CD14-positive monocyte (primary cell): ENCODE measurements around the gene HES4. TPM values are rescaled to one million over a fixed set of nuclear protein-coding genes. Genes with fewer than 3 reads are reported as not detected.
"Not testable (repeated sequence)": the region's sequence is repeated elsewhere in the genome, so short reads cannot be mapped to it uniquely, and the experiment has no call there.

Source experiments
- DNase-seq, 3 donors: peaks; one replicate each; pipeline ENCODE4 v3.0.0-alpha.2; 2011 to 2022
- H2AFZ ChIP-seq: 2 replicates; pipeline ENCODE4 v1.6.0; 2012; ENCODE audit warnings: mild to moderate bottlenecking, low read depth, low read length, inconsistent platforms; ENCODE audit not compliant: insufficient read depth, poor library complexity, severe bottlenecking
- H3K27ac ChIP-seq, 2 donors: 1 replicate in 1 of 2; 2 replicates in 1 of 2; pipeline ENCODE4 v1.5.1; 2012 to 2013; ENCODE audit warnings: low read length in 2 of 2, control low read depth in 1 of 2, inconsistent platforms in 1 of 2, low read depth in 1 of 2, mild to moderate bottlenecking in 1 of 2
- H3K27me3 ChIP-seq, 2 donors: one replicate each; pipeline versions ENCODE4 v1.6.0 to v1.6.1; 2011 to 2013; ENCODE audit warnings: low read length in 2 of 2; ENCODE audit not compliant: control insufficient read depth in 2 of 2, insufficient read depth in 2 of 2
- H3K36me3 ChIP-seq, 2 donors: replicated peaks in 1 of 2; 1 replicate in 1 of 2; 2 replicates in 1 of 2; pipeline versions ENCODE4 v1.5.1 to v1.6.1; 2012 to 2013; ENCODE audit warnings: low read length in 2 of 2, control low read depth in 1 of 2, inconsistent platforms in 1 of 2, mild to moderate bottlenecking in 1 of 2; ENCODE audit not compliant: insufficient read depth in 2 of 2, control insufficient read depth in 1 of 2
- H3K4me1 ChIP-seq, 2 donors: 1 replicate in 1 of 2; 2 replicates in 1 of 2; pipeline versions ENCODE4 v1.5.1 to v1.6.1; 2012 to 2013; ENCODE audit warnings: low read length in 2 of 2, control low read depth in 1 of 2, inconsistent platforms in 1 of 2, mild to moderate bottlenecking in 1 of 2, moderate library complexity in 1 of 2; ENCODE audit not compliant: insufficient read depth in 2 of 2, control insufficient read depth in 1 of 2
- H3K4me2 ChIP-seq: replicated peaks from 2 replicates; pipeline ENCODE3; 2012; ENCODE audit warnings: low read length, moderate library complexity, mild to moderate bottlenecking; ENCODE audit not compliant: poor library complexity, severe bottlenecking; ENCODE audit errors: extremely low read depth
- H3K4me3 ChIP-seq, 3 experiments: fragments of 200-600 bp in 1 of 3; sonication (generic) in 1 of 3; replicated peaks in 1 of 3; 1 replicate in 2 of 3; 2 replicates in 1 of 3; pipeline ENCODE4 v1.5.1; 2011 to 2013; ENCODE audit warnings: low read length in 3 of 3, mild to moderate bottlenecking in 3 of 3, control low read depth in 2 of 3, low read depth in 2 of 3, inconsistent platforms in 1 of 3, moderate library complexity in 1 of 3
- H3K79me2 ChIP-seq: 2 replicates; pipeline ENCODE4 v1.6.0; 2012; ENCODE audit warnings: mild to moderate bottlenecking, control low read depth, inconsistent platforms, low read length, moderate library complexity; ENCODE audit not compliant: insufficient read depth
- H3K9ac ChIP-seq: 2 replicates; pipeline ENCODE4 v1.6.0; 2017; ENCODE audit warnings: low read length, mild to moderate bottlenecking; ENCODE audit not compliant: insufficient read depth, poor library complexity, severe bottlenecking
- H3K9me3 ChIP-seq, 2 donors: replicated peaks in 1 of 2; 1 replicate in 1 of 2; 2 replicates in 1 of 2; pipeline versions ENCODE4 v1.5.1 to v1.6.1; 2012 to 2013; ENCODE audit warnings: low read length in 2 of 2, control low read depth in 1 of 2; ENCODE audit not compliant: control insufficient read depth in 1 of 2, insufficient read depth in 1 of 2
- H4K20me1 ChIP-seq: 2 replicates; pipeline ENCODE4 v1.6.0; 2012; ENCODE audit warnings: mild to moderate bottlenecking, low read length, control low read depth, moderate library complexity; ENCODE audit not compliant: insufficient read depth
- H3K27ac Mint-ChIP-seq, 7 donors: one replicate each; pipeline ENCODE4 v1.8.0; 2020; ENCODE audit warnings: mild to moderate bottlenecking in 7 of 7, mixed read lengths in 7 of 7, moderate library complexity in 6 of 7, inconsistent platforms in 2 of 7
- H3K27me3 Mint-ChIP-seq, 3 donors: one replicate each; pipeline ENCODE4 v1.8.0; 2021 to 2022; ENCODE audit warnings: low read depth in 3 of 3, mild to moderate bottlenecking in 3 of 3, mixed read lengths in 3 of 3, moderate library complexity in 3 of 3, inconsistent platforms in 1 of 3
- H3K36me3 Mint-ChIP-seq, 2 donors: one replicate each; pipeline ENCODE4 v1.8.0; 2020; ENCODE audit warnings: mixed read lengths in 2 of 2, inconsistent platforms in 1 of 2, mild to moderate bottlenecking in 1 of 2
- H3K4me1 Mint-ChIP-seq: one replicate; pipeline ENCODE4 v1.8.0; 2020; ENCODE audit warnings: mild to moderate bottlenecking, mixed read lengths
- H3K4me3 Mint-ChIP-seq, 2 donors: one replicate each; pipeline ENCODE4 v1.8.0; 2020; ENCODE audit warnings: mild to moderate bottlenecking in 2 of 2, mixed read lengths in 2 of 2, moderate library complexity in 1 of 2
- H3K9me3 Mint-ChIP-seq, 7 donors: one replicate each; pipeline ENCODE4 v1.8.0; 2020 to 2022; ENCODE audit warnings: mixed read lengths in 7 of 7, mild to moderate bottlenecking in 6 of 7, moderate library complexity in 6 of 7, inconsistent platforms in 2 of 7
- WGBS: methylation state at CpG from one replicate; pipeline ENCODE4 v1.1.5; 2013; ENCODE audit warnings: missing lambda C conversion rate; ENCODE audit not compliant: insufficient coverage; 5-methylcytosine and 5-hydroxymethylcytosine counted together
- intact Hi-C, 2 donors: fragments of 100-400 bp; cut with micrococcal nuclease; formaldehyde crosslinking; loops; one replicate each; pipeline versions ENCODE4 v1.15.0 to v1.15.1; 2023
- polyA plus RNA-seq, 3 donors: library from polyadenylated mRNA; depleted of rRNA in 1 of 3; unstranded in 2 of 3; stranded (reverse) in 1 of 3; fragments of 300-500 nt in 2 of 3; fragments of >200 nt in 1 of 3; fragmentation: Illumina TruSeq in 2 of 3; gene quantifications; 1 replicate in 2 of 3; 2 replicates in 1 of 3; pipeline ENCODE4 v1.2.3, GENCODE V29; 2012 to 2021
- TF ChIP-seq, protein P1 (sequence below): fragments of 200-600 bp; IDR thresholded peaks from one replicate; pipeline ENCODE4 v1.8.0; 2022; ENCODE audit warnings: antibody characterized with exemption, mild to moderate bottlenecking

The HES4 gene
- polyA plus RNA-seq, 3 donors: 1.4 to 26.8 (median 2.0) TPM

DNA sequence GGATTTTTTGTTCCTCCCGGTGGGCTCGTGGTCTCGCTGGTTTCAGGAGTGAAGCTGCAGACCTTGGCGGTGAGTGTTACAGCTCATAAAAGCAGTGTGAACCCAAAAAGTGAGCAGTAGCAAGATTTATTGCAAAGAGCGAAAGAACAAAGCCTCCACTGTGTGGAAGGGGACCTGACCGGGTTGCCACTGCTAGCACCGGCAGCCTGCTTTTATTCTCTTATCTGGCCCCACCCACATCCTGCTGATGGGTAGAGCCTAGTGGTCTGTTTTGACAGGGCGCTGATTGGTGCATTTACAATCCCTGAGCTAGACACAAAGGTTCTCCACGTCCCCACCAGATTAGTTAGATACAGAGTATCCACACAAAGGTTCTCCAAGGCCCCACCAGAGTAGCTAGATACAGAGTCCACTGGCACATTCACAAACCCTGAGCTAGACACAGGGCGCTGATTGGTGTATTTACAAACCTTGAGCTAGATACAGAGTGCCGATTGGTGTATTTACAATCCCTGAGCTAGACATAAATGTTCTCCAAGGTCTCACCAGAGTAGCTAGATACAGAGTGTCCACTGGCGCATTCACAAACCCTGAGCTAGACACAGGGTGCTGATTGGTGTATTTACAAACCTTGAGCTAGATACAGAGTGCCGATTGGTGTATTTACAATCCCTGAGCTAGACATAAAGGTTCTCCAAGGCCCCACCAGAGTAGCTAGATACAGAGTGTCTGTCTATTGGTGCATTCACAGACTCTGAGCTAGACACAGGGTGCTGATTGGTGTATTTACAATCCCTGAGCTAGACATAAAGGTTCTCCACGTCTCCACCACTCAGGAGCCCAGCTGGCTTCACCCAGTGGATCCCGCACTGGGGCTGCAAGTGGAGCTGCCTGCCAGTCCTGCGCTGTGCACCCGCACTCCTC, 17.8 kb upstream of the HES4 start:
- peak overlapping the region in 1 of 2 donors; percentile 39 for H3K4me3 Mint-ChIP-seq
- WGBS: 89% methylated on average over 8 of the region's 17 CpGs
- not testable (repeated sequence) for DNase-seq, H3K36me3 Mint-ChIP-seq, H3K9ac ChIP-seq, H3K9me3 Mint-ChIP-seq, H2AFZ ChIP-seq, H3K4me3 ChIP-seq, H3K4me2 ChIP-seq, H3K9me3 ChIP-seq, H3K79me2 ChIP-seq, H4K20me1 ChIP-seq, H3K27ac ChIP-seq, H3K27ac Mint-ChIP-seq, H3K36me3 ChIP-seq
- peaks cover 19% of the 10 kb centered on the region for H3K4me1 Mint-ChIP-seq
- H3K27me3 Mint-ChIP-seq: peaks cover 22 to 31% (median 28%) of the 10 kb centered on the region in 3 donors
- intact Hi-C loops: loop anchor here in 1 of 2 donors (10.0 kb wide), 1 partner anchor 357 kb away; the partner anchor contains the start of gene AURKAIP1
- H3K4me1 ChIP-seq: peaks cover 26 to 45% of the 10 kb centered on the region in 2 donors
- H3K27me3 ChIP-seq: peaks cover 7 to 22% of the 10 kb centered on the region in 2 donors

DNA sequence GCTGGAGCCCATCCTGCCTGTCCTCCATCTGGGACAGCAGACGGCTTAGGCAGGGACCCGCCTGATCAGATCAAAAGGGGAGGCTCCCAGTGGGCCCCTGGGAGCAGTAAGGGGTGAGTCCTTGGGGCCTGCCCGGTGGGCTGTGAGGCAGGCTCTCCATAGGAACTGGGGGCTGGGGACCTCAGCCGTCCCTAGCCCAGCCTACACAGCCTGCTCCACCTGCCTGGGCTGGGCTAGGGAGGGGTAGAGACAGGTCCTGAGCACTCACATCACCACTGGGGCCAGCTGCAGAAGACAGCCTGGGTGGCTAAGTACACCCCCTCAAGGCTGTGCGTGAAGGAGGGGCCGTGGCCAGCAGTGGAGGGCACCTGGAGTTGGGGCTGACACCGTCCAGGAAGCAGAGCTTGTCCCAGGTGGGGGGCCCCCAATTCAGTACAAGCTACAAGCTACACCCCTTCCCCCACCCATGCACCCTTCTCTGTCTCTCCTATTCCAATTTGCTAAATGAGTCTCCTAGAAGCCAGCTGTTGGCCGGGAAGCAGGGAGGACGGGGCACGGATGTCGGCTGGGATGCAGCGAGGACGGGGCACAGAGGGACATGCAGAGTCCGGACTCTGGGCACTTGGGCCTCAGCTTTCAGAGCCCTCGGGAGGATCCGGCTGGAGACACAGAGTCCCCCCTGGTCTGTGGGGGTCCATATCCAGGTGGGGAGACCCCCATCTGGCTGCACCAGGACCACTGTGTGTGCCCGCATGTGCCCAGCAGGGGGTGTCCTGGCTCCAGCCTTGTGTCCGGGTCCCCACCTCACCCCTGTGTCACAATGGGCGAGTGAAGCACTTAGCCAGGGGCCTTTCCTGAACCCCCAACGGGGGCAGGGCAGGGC, 15.1 kb upstream of the HES4 start:
- H3K4me3 ChIP-seq: peak overlapping the region in 1 of 3 experiments; percentile 98
- intact Hi-C loops: loop anchor here in 1 of 2 donors (10.0 kb wide), 1 partner anchor 360 kb away; the partner anchor contains the start of gene AURKAIP1

More for the DNA sequence above, 15.1 kb upstream of the HES4 start:
- no peak overlapping the region for H2AFZ ChIP-seq
- H3K9me3 ChIP-seq: no peaks in the 10 kb centered on the region
- H3K36me3 ChIP-seq: no peaks in the 10 kb centered on the region
- Mint-ChIP-seq H3K27ac (peak overlapping the region in 1 of 7 donors; percentile 96), H3K27me3 (peaks cover 6 to 13% (median 12%) of the 10 kb centered on the region in 3 donors), H3K9me3 (peaks cover 0 to 5% (median 2%) of the 10 kb centered on the region in 7 donors), H3K4me3 (peak overlapping the region in 1 of 2 donors; percentile 96), H3K36me3 (no peaks in the 10 kb centered on the region), H3K4me1 (peaks cover 16% of the 10 kb centered on the region)
- TF ChIP-seq, protein P1, sequence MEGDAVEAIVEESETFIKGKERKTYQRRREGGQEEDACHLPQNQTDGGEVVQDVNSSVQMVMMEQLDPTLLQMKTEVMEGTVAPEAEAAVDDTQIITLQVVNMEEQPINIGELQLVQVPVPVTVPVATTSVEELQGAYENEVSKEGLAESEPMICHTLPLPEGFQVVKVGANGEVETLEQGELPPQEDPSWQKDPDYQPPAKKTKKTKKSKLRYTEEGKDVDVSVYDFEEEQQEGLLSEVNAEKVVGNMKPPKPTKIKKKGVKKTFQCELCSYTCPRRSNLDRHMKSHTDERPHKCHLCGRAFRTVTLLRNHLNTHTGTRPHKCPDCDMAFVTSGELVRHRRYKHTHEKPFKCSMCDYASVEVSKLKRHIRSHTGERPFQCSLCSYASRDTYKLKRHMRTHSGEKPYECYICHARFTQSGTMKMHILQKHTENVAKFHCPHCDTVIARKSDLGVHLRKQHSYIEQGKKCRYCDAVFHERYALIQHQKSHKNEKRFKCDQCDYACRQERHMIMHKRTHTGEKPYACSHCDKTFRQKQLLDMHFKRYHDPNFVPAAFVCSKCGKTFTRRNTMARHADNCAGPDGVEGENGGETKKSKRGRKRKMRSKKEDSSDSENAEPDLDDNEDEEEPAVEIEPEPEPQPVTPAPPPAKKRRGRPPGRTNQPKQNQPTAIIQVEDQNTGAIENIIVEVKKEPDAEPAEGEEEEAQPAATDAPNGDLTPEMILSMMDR: no peak
- no peak overlapping the region for H3K27ac ChIP-seq
- WGBS: 85% methylated on average over 17 of the region's 20 CpGs
- no peaks in the 10 kb centered on the region for H3K27me3 ChIP-seq
- no peaks in the 10 kb centered on the region for H4K20me1 ChIP-seq
- peak overlapping the region; percentile 83 for H3K4me2 ChIP-seq
- no peaks in the 10 kb centered on the region for H3K79me2 ChIP-seq
- DNase-seq: no peak
- H3K9ac ChIP-seq: no peak overlapping the region
- H3K4me1 ChIP-seq: peaks cover 20 to 33% of the 10 kb centered on the region in 2 donors
